Measurements from ENCODE around the gene SORL1-AS1.

The SORL1-AS1 gene

DNA sequence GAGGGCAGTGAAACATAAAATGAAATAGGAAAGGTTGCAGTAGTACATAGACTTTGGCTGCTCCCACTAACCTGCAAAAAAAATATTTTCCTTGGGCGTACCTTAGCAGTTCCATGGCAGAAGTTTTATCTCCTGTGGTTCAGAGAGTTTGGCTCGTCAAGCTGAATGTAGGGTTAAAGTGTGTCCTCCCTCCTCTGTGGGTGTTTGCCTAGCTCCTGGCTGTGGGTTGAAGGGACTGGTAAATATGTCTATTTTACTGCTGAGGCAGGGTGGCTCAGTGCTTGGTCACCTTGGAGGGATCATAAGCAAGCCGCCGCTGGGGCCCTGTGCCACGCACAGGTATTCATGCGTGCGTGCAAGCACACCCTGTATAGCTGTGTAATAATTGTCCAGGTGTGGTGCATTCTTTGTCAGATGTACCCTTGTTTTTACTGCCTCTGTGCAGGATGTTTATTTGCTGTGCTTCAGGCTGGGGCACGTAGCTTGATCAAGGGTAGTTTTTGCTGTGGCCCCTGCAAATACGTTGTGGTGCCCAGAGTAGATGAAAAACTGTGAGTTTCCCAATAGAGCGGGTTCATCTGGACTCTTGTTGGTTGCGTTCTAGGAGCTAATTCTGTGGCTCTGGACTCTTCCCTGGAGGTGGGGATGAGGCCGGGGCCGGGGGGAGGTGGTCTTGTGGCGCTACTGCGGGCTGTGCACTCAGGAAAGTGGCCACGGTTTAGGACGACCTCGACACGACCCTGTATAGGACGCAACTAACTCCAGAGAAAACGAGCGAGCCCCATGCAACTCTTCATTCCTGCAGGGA is 1.4 kb downstream of the SORL1-AS1 start:
- DNase-seq, result no peak

DNA sequence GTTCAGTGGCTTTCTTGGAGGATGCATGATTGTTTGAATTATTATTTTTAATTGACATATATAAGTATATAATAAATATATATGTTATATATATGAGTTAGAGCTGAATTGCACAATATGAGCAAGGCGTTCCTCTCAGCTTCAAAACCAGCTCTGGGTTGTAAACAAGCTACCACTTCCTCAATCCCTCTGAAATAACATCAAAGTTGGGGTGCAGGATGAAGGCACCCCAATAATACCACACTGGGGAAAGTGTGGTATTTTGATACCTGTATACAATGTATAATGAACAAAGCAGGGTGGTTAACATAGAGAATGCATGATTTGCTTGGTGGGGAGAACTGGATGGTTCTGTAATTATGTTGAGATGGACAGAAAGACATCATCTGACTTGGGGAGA is 2.4 kb downstream of the SORL1-AS1 start:
- DNase-seq, result no peak

DNA sequence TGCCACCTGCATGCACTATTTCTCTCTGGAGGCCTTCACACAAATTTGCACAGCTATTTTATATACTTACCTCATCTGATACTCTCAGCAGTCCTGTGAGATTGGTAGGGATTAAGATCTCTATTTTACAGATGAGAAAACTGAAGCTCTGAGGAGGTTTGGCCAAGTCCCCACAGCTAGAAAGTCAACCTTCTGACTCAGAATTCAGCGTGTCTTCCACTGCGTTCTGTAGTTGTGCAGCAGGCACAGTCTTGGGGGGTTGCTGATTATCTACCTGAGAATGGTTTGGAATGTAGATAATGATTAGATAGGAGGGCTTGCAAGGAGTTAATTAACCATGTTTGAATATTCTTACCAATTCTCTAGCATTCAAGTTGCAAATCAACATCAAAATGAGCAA is 3.1 kb downstream of the SORL1-AS1 start:
- DNase-seq, result no peak

DNA sequence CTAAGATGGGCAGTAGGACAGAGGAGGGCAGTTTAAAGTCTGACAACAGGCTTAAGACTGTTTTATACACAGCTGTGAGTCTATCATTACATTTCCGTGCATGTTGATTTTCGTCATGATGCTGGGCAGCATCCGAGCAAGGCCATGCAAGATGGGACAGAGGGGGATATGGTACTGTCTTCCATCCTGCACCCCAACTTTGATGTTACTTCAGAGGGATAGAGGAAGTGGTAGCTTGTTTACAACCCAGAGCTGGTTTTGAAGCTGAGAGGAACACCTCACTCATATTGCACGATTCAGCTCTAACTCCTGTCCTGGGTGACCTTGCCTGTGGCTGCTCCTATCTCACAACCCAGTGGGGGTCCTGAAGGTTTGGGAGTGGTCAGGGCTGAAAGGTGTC is 3.6 kb downstream of the SORL1-AS1 start:
- no peak for DNase-seq

DNA sequence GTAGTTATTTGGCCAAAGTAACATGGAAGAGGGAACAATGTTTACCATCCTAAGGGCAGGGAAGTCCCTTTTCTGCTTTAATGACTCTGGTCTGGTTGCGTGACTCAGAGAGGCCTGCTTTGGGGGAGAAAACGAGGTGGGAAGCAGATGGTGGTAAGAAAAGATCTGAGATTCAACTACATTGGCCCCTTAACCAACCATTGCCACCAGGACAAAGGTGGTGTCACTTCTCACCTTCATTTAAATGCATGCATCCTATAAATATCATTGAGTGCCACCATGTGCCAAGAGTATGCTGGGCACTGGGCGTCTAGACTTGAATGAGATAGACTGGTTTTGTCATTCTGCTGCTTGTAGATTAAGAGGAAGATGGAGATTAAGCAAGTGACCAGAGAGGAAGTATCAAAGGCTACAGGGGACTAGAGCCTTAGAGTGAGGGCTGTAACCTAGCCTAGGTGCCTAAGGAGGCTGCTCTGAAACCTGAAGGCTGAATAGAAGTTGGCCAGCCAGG is 4.3 kb downstream of the SORL1-AS1 start:
- DNase-seq, result no peak

DNA sequence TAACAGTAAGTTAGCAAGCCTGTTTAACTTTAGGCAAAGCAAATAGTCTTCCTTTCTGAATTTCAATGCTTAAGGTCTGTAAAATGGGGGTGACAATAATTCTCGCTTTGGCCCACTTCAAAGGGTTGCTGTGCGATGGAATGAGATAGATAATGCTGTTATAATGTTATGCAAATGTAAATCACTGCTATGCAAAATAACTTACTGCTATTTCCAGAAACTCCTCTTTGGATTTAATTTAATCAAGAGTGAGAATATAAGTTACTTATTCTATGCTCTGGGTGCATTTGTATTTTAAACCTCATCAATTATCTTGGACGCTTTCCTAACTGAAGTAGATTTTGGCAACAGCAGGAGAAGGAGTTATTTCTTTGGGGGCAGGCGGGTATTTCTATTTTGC is 4.8 kb downstream of the SORL1-AS1 start:
- no peak for DNase-seq

DNA sequence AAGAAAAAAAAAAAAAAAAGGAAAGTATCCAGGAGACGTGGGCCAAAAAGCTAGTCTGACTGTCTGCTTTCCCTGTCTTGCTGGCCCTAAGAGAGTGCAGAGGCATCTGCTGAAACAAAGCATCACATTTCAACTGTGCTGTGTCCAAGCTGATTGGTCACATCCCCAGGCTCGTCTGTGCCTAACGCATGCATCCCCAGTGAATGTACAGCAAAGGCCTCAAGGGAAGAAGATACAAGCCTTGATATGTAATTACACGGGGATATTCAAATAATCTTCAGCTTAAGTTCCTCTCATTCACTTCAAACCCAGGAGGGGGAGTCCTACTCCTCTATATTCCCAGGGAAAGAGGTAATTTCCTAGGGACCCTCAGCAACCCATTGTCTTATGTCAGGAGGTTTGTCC is 6.0 kb downstream of the SORL1-AS1 start:
- DNase-seq, result no peak

DNA sequence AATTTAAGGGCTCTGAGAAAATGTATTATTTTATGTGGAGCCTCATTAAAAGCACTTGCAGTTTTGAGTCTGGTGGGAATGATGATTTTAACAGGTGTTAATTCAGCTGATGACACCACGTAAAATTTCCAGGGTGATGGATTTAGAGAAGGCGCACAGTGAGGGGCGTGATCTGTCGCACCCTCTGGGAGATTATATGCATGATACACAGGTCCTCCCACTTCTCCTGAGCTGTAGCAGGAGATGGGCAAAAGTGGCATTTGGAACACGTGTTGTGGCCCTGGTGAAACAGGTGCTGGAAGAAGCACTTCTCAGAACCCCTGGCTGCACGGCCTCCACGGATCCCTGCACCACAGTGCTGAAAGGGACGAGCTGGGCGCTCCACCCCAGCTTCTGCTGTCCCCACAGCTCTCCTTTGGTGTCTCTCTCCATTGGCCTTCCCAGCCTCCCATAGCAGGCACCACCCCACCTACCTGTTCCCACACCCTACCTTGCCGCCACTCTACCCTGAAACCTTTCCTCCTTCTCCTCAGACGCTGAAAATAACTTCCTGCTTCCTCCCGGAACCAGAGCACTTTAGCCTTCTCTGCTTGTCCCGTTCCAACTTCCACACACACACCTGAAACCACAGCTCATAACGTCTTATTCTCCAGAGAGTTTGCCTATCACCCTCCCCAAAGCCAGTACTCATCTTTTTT is 7.5 kb downstream of the SORL1-AS1 start:
- DNase-seq, result no peak

DNA sequence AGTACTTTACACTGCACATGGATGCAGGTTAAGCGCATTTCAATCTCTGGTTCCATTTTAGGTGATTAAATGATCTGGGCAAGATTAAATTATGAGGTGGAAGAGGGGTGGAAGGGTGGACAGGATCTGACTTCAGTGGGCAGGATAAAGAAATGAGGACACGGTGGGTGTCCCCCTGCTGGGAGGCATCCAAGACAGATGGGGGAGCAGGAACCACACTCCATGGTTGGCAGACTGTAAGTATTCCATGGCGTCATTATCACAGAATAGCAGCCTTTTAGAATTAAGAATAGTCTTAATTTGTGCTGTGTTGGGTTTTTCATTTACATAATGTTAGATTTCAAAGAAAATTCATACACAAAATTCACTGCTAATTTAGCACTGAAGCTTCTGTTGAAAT is 8.2 kb downstream of the SORL1-AS1 start:
- DNase-seq, result no peak

DNA sequence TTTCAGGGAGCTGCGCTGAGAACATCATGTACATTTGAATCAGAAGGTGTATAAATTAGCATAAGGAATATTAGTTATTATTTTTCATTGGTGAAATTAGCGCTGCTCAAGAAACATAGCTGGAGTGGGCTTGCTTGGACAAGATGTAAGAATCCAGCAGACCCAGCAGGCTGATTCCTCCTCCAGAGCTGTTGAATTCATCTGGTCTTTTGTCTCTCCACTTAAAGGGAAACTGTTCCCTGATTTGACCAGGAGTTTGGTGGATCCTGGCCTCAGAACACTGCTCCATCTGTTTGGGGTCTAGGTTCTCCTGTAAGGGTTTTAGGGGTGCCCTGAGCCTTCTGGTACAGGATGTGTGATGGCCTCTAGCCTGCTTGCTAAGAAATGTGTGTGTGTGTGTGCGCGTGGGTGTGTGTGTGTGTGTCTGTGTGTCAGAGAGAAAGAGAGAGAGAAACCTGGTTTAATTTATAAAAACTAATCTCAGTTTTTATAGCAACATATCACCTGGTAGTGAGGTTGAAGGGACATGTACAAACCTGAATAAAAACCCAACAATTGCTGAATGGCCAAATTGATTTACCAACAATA is 9.0 kb downstream of the SORL1-AS1 start:
- no peak for DNase-seq

DNA sequence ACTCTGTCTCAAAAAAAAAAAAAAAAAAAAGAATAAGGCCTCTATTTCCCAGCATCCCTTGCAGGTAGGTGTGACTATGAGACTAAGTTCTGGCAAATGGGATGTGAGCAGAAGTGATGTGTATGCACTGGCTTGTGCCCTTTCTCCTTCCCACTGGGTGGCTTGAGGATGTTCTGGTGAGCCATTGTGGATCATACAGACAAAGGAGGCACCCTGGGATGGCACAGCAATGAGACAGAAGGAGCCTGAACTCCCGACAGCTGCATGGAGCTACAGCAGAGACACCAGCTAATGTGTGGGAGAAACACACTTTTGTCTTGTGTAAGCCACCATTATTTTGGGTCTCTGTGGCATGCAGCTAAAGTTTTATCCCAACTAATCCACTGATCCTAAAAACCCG is 11.2 kb downstream of the SORL1-AS1 start:
- DNase-seq, result no peak

DNA sequence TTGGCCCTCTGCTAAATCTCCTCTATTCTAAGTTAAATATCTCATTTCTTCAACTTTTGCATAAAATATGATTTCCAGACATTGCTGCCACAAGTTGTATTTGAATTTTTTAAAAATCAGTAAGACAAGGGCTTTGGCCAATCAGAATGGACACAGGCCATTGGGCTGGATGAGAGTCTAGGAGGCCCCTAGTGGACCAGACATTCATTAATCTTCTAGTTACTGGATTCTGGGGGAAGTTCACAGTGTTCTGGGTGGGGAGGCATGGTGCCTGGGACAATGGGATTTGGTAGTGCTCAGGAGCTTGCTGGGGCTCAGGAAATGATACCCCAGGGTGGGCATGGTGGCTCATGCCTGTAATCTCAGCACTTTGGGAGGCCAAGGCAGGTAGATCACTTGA is 13.0 kb downstream of the SORL1-AS1 start:
- no peak for DNase-seq

DNA sequence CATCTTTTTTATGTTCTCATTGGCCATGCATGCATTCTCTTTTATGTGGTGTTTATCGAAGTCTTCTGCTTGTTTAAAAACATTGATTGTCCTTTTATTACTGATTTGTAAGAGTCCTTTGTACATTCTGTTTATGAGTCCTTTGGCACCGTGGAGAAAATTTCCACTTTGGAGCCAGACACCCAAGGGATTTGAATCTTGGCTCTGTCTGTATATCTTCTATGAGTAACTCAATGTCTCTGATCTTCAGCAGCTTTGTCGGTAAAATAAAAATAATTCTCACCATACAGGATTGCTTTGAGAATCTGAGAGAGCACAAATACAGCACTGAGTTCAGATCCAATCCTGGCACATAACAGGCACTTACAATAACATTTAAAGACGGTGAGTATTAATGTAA is 13.4 kb downstream of the SORL1-AS1 start:
- DNase-seq, result no peak

DNA sequence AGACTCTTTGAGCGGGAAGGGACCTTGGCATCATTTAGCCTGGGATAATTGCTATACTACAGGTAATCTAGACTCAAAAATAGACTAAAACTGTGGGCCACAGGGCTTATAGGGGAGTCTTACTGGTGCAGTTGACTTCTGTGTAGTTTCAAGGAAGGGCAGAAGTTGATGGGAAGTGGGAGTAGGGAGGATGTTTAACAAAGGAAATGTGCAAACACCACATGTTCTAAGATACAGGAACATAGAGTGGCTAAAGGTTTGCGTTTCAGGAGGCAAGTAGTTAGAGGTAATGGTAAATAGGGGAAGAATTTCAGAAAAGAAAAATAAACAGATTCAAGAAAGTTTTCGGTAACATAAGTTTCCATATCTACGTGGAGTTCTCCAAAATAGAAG is 15.1 kb downstream of the SORL1-AS1 start:
- no peak for DNase-seq

DNA sequence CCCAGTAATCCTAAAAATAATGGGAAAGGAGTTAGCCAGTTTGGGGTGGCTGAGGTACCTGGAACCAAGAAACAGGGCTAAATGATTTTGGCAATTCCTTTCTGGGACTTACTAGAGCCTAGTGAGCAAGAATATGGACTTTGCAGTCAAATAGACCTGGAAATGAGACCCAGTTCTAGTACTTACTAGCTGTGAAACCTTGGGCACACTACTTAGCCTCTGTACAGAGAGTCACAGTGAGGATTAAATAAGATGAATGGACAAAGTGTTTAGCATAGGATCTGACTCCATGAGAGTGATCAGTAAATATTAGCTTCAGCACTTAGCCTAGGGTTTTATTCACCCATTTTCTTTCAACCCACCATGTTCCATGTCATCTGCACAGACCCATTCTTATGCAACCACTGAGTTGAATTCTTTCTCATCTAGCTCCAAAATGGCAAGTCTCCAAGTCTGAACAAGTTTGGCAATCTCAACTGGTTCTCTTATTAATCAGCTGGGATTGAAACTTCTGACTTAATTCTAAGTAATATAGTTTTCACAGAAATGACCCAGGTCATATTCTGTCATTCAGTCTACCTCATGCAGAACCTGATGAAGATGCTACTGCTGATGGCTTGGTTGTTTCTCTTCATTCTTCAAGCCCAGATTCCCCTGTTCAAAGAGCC is 15.6 kb downstream of the SORL1-AS1 start:
- DNase-seq, result no peak

DNA sequence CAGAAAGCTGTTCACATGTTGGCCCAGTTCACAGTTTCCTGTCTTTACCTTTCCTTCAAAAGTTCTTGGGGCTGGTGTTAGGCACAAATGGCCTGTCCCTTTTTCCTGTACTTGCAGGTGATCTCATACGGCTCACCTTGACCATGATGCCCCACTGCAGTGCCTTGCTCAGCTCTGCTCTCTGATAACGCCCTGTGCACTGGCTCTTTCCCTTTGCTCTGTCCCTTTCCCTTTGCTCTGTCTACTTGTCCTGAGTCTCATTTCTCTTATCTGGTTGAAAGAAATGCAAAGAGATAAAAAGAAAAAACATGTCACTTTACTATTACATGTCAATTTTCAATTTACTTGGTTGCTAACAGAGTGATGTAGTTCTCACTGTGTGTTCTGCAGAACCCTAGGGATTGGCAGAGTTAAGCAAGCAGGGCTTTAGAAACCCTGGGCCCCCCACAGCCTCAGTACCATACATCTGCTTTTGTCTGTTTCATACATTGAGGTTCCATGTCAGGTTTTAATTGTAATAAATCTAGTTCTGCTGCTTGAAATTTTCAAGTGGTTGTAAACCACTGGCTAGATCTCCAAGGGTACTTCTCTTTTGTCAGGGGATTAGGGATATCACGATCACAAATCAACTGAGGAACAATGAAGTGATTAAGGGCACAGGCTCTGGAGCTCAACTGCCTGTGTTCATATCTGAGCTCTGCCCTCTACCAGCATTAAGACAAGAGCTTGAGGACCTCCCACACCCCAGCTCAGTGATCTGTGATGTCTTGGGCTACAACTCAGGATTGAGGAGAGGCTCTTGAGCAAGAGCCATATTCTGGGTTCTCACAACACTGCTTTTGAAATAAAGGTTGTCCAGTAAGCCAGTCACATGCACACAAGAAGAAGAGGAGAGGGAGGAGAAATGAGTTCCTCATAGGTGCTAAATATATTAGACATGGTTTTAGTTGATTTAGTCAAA is 16.9 kb downstream of the SORL1-AS1 start:
- no peak for DNase-seq

DNA sequence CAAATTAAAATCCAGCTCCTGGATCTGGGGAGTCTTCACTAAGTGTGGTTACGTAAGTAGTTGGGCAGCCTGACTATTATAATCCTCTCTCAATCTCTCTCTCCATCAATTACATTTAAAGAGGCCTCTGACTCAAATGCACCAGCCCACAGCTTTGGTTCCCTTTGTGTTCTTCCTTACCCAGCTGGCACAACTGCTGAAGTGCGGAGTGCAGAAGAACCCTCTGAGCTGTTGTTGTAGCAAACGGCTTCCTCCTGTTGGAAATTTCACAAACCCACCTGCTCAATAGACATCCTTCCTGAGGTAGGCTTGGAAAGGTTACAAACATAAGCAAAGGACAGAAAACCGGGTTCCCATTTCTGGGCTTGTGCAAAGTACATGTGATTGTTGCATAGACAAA is 17.6 kb downstream of the SORL1-AS1 start:
- no peak for DNase-seq

DNA sequence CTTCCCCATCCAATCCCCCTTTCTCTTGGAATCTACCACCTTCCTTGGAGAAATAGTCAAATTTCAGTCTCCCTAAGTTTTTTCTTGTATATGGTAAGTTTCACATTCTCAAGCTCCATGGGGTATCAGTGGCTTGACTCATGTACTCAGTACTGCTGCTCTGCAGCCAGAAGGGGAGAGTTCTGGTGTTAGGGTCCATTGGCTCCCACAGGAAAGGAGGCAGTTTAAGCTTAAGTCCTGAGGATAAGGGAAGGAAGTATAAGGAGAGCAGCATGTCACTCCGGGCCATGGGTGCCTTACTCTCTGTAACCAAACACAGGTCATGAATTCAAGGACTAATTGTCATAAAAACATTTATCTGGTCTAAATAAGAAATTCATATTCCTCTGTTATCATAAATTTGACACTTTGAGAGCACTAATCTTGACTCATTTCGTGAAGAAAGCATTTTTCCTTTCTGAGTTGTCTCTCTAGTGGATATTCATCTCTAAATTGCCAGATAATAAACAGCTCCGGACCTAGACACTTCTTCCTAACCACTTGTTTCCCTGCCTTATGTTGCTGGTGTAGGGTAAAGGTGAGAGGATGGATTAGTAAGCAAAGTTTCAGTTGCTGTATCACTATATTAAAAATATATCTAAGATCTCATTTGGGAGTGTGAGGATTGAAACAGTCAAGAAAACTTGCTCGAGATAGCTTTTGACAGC is 20.8 kb downstream of the SORL1-AS1 start:
- no peak for DNase-seq

DNA sequence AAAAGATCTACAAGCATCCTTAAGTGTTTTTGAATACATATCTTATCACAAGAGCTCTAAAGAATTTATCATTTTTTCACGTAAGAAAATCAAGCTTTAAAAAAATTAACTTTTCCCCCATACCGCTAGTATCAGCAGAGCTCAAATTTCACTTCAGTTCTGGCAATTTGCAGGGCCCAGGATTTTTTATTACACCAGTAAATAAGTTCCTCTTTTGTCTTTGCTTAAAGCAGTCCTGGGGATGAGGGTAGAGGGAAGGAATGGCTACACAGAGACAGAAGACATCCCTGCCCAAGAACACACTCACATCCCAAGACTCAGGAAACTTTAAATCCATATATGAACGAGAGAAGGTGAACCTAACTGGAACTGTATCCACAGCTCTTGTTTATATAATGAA is 23.2 kb downstream of the SORL1-AS1 start:
- DNase-seq, result no peak

DNA sequence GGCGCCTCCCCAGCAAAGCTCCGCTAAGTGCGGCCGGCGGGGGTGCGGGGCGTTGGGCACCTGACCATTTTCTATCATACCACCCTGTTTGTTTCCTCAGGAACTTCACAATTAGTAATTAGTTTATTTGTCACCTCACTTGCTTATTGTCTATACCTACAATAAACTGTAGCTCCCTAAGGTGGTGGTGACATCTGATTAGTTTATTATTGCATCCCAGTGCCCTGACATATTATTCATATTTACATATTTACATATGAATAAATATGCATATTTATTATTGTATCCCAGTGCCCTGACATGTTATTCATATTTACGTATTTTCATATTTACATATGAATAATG is 25.4 kb downstream of the SORL1-AS1 start:
- DNase-seq, result no peak

All from GOT3 (cell line).